PC-3 (cell line): ENCODE measurements around the gene NINL. TPM values are rescaled to one million over a fixed set of nuclear protein-coding genes. Genes with fewer than 3 reads are reported as not detected.

Experiments
- ATAC-seq: fragments of 200-7000 bp; cut with Tn5 transposase; 2 replicates; pipeline ENCODE4 v1.9.1; 2020; ENCODE audit warnings: mild to moderate bottlenecking, moderate library complexity
- BruUV-seq: library from RNA; stranded (reverse); fragments of 400-500 nt; replicated peaks from 2 replicates; lab custom pipeline; 2021; lab: Mats Ljungman, UMichigan
- CTCF ChIA-PET: fragments of 300-600 bp; sonication (Branson Sonifier 250); formaldehyde crosslinking; loops from one replicate; lab custom pipeline; 2022; ENCODE audit warnings: antibody characterized with exemption; lab: Charles Lee
- POLR2A ChIA-PET: fragments of 300-600 bp; sonication (Branson Sonifier 250); formaldehyde crosslinking; loops from one replicate; lab custom pipeline; 2022; ENCODE audit warnings: antibody characterized with exemption; ENCODE audit not compliant: unreplicated experiment; lab: Charles Lee
- DNase-seq: peaks from one replicate; pipeline ENCODE4 v3.0.0-alpha.2; 2015
- H2AFZ ChIP-seq: fragments of 300-600 bp; sonication (generic); 2 replicates; pipeline ENCODE4 v1.6.0; 2016; ENCODE audit warnings: antibody characterized with exemption, low read length
- H3F3A ChIP-seq: fragments of 300-600 bp; sonication (generic); one replicate; pipeline ENCODE4 v1.6.0; 2017; ENCODE audit warnings: antibody characterized with exemption, low read length, control low read depth, mild to moderate bottlenecking; ENCODE audit not compliant: unreplicated experiment
- H3K27ac ChIP-seq: fragments of 300-600 bp; sonication (generic); 2 replicates; pipeline ENCODE4 v1.5.1; 2016; ENCODE audit warnings: mild to moderate bottlenecking, low read length
- H3K27me3 ChIP-seq: fragments of 300-600 bp; sonication (generic); 2 replicates; pipeline ENCODE4 v1.6.1; 2016; ENCODE audit warnings: low read length, mixed read lengths
- H3K36me3 ChIP-seq: fragments of 300-600 bp; sonication (generic); 2 replicates; pipeline ENCODE4 v1.6.1; 2016; ENCODE audit warnings: low read depth, mixed run types, low read length, mixed read lengths
- H3K4me1 ChIP-seq: fragments of 300-600 bp; sonication (generic); 2 replicates; pipeline ENCODE4 v1.5.1; 2016; ENCODE audit warnings: low read length; ENCODE audit not compliant: insufficient read depth
- H3K4me2 ChIP-seq: fragments of 300-600 bp; sonication (generic); 2 replicates; pipeline ENCODE4 v1.6.0; 2016; ENCODE audit warnings: low read length
- H3K4me3 ChIP-seq: fragments of 300-600 bp; sonication (generic); 2 replicates; pipeline ENCODE4 v1.5.1; 2016; ENCODE audit warnings: mild to moderate bottlenecking, low read length, mixed read lengths
- H3K79me2 ChIP-seq: fragments of 300-600 bp; sonication (generic); 2 replicates; pipeline ENCODE4 v1.6.1; 2017; ENCODE audit warnings: low read length, mixed read lengths
- H3K9ac ChIP-seq: fragments of 300-600 bp; sonication (generic); 2 replicates; pipeline ENCODE4 v1.6.0; 2016; ENCODE audit warnings: mild to moderate bottlenecking, low read length
- H3K9me2 ChIP-seq: fragments of 300-600 bp; sonication (generic); replicated peaks from 2 replicates; pipeline ENCODE4 v1.6.1; 2016; ENCODE audit warnings: mixed run types, low read length, mixed read lengths
- H3K9me3 ChIP-seq: fragments of 300-600 bp; sonication (generic); 2 replicates; pipeline ENCODE4 v1.6.1; 2016; ENCODE audit warnings: low read length, mixed read lengths
- H4K20me1 ChIP-seq: fragments of 300-600 bp; sonication (generic); 2 replicates; pipeline ENCODE4 v1.6.1; 2016; ENCODE audit warnings: low read length, mixed read lengths
- EZH2 ChIP-seq: fragments of 300-600 bp; sonication (generic); IDR thresholded peaks from one replicate; pipeline ENCODE4 v1.6.1; 2017; ENCODE audit warnings: antibody characterized with exemption, mild to moderate bottlenecking, low read length; ENCODE audit not compliant: unreplicated experiment
- EZH2phosphoT487 ChIP-seq: fragments of 300-600 bp; sonication (generic); IDR thresholded peaks from 2 replicates; pipeline ENCODE4 v1.6.1; 2018; ENCODE audit warnings: mild to moderate bottlenecking, antibody characterized with exemption, low read length, borderline replicate concordance
- intact Hi-C: fragments of 100-400 bp; cut with micrococcal nuclease; formaldehyde crosslinking; loops from 2 replicates; pipeline ENCODE4 v1.9.0; 2023
- total RNA-seq: library from RNA; depleted of rRNA; stranded (reverse); fragments of >200 nt; gene quantifications from 2 replicates; pipeline ENCODE4 v1.2.3, GENCODE V29; 2014
- TF ChIP-seq, protein P1 (sequence below): fragments of 300-600 bp; sonication (generic); conservative IDR thresholded peaks from 2 replicates; pipeline ENCODE4 v1.5.1; 2017; ENCODE audit warnings: antibody characterized with exemption, low read depth, mild to moderate bottlenecking, low read length

The NINL gene
- total RNA-seq, 1 experiment from 2014 or later, result 6.5 TPM

DNA sequence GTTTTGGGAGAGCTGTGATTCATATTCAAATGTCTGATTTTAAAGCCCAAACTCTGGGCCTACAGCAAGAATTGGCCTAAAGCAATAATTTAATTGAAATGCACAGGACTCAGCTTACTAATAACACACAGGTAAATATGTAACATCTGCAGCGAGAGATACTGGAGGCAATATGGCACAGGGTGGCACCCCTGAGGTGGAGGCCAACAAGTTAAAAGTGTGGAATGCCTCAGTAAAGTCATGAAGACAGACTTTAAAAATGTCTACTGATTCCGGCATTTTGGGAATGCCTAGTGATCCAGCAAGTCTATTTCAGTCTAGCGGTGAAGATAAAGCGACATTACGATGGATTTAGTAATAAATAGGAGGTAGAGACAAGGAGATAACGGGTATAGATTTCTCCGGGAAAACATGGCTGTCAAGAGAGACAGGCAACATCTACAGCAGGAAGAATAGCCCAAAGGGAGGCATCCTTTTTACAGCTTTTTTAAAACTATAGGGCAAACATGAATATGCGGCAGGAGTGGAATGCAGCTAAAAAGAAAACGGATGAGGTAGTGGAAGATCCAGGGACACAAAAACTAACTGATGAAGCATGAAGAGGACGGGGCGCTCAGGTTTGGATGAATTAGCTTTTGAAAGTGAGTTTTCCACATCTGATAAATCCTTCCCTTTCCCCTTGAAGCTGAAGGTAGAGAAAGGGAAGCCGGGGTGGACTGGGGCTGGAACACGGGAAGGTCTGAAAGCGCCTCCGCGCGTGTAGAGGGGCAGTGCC lies 37.3 kb upstream of the NINL start:
- ChIA-PET POLR2A (no interaction called here), CTCF (interaction anchor here (1.0 kb wide), 1 partner anchor 152 kb away, joined by 3 read pairs; no protein-coding TSS in a partner anchor)
- H3F3A ChIP-seq, result no peaks in the 10 kb centered on the region
- TSS peak; percentile 29 for BruUV-seq
- peak overlapping the region; percentile 90 for H3K4me2 ChIP-seq
- intact Hi-C loops, result loop anchor here (2.0 kb wide), 1 partner anchor 74 kb away; the partner anchor contains the start of gene ZNF337
- ATAC-seq, result no peak
- no peak for TF ChIP-seq EZH2phosphoT487
- TF ChIP-seq EZH2, result no peak
- TF ChIP-seq, protein P1, sequence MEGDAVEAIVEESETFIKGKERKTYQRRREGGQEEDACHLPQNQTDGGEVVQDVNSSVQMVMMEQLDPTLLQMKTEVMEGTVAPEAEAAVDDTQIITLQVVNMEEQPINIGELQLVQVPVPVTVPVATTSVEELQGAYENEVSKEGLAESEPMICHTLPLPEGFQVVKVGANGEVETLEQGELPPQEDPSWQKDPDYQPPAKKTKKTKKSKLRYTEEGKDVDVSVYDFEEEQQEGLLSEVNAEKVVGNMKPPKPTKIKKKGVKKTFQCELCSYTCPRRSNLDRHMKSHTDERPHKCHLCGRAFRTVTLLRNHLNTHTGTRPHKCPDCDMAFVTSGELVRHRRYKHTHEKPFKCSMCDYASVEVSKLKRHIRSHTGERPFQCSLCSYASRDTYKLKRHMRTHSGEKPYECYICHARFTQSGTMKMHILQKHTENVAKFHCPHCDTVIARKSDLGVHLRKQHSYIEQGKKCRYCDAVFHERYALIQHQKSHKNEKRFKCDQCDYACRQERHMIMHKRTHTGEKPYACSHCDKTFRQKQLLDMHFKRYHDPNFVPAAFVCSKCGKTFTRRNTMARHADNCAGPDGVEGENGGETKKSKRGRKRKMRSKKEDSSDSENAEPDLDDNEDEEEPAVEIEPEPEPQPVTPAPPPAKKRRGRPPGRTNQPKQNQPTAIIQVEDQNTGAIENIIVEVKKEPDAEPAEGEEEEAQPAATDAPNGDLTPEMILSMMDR, result no peak
- no peaks in the 10 kb centered on the region for H3K9me2 ChIP-seq
- no peaks in the 10 kb centered on the region for H3K9me3 ChIP-seq
- H3K79me2 ChIP-seq, result peaks cover 80% of the 10 kb centered on the region
- peak overlapping the region; percentile 97 for H3K9ac ChIP-seq
- H3K36me3 ChIP-seq, result 0 out of 2 replicates have a peak, but pooled peaks cover 2% of the 10 kb centered on the region
- peak overlapping the region; percentile 85 for H2AFZ ChIP-seq
- peak overlapping the region; percentile 89 for H3K27ac ChIP-seq
- no peak for DNase-seq
- H3K4me3 ChIP-seq, result peak overlapping the region; percentile 90
- no peaks in the 10 kb centered on the region; the same call in 1 of the 2 replicates for H4K20me1 ChIP-seq
- no peaks in the 10 kb centered on the region for H3K27me3 ChIP-seq
- H3K4me1 ChIP-seq, result peaks cover 18% of the 10 kb centered on the region

DNA sequence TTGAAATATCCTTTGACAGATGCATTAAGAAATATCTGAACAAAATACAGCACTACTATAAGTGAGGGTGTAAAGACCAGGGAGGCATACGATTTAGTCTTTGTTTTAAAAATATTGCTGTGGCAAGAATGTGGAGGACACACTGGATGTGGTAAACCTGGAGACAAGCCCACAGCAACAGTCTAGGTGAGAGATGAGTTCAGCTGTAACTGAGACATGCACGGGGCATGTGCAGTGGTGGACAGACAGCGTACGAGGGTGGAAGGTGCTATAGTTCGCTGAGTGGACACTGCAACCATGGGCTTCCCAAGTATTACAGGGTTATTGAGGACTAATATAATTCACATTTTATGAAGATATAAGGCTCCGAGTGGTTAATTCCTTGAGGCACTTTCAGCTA lies 36.7 kb upstream of the NINL start:
- no peak overlapping the region for H3K27ac ChIP-seq
- ChIA-PET CTCF (interaction anchor here (1.0 kb wide), 1 partner anchor 152 kb away, joined by 3 read pairs; no protein-coding TSS in a partner anchor), POLR2A (no interaction called here)
- H3K27me3 ChIP-seq, result no peaks in the 10 kb centered on the region
- H3F3A ChIP-seq, result no peaks in the 10 kb centered on the region
- BruUV-seq, result no TSS peak
- H3K4me3 ChIP-seq, result peak overlapping the region; percentile 90
- H3K9me3 ChIP-seq, result no peaks in the 10 kb centered on the region
- H3K9ac ChIP-seq, result peak overlapping the region; percentile 97; the same call in 1 of the 2 replicates
- H3K36me3 ChIP-seq, result 0 out of 2 replicates have a peak, but pooled peaks cover 2% of the 10 kb centered on the region
- H3K79me2 ChIP-seq, result peaks cover 84% of the 10 kb centered on the region
- intact Hi-C loops, result loop anchor here (2.0 kb wide), 1 partner anchor 75 kb away; the partner anchor contains the start of gene ZNF337
- TF ChIP-seq, protein P1, result no peak
- no peak for TF ChIP-seq EZH2phosphoT487
- no peak for TF ChIP-seq EZH2
- peak overlapping the region; percentile 90 for H3K4me2 ChIP-seq
- ATAC-seq, result no peak
- H4K20me1 ChIP-seq, result no peaks in the 10 kb centered on the region; the same call in 1 of the 2 replicates
- DNase-seq, result no peak
- peaks cover 18% of the 10 kb centered on the region for H3K4me1 ChIP-seq
- H3K9me2 ChIP-seq, result no peaks in the 10 kb centered on the region
- no peak overlapping the region for H2AFZ ChIP-seq
